ENCODE data around the gene ANKRD13D. TPM values are rescaled to one million over a fixed set of nuclear protein-coding genes. Genes with fewer than 3 reads are reported as not detected.
A peak's percentile ranks its signal among the peaks of the same experiment; 100 is the strongest.

The ANKRD13D gene
- total RNA-seq, 1 donor from 2014 or later: 59.4 TPM

DNA sequence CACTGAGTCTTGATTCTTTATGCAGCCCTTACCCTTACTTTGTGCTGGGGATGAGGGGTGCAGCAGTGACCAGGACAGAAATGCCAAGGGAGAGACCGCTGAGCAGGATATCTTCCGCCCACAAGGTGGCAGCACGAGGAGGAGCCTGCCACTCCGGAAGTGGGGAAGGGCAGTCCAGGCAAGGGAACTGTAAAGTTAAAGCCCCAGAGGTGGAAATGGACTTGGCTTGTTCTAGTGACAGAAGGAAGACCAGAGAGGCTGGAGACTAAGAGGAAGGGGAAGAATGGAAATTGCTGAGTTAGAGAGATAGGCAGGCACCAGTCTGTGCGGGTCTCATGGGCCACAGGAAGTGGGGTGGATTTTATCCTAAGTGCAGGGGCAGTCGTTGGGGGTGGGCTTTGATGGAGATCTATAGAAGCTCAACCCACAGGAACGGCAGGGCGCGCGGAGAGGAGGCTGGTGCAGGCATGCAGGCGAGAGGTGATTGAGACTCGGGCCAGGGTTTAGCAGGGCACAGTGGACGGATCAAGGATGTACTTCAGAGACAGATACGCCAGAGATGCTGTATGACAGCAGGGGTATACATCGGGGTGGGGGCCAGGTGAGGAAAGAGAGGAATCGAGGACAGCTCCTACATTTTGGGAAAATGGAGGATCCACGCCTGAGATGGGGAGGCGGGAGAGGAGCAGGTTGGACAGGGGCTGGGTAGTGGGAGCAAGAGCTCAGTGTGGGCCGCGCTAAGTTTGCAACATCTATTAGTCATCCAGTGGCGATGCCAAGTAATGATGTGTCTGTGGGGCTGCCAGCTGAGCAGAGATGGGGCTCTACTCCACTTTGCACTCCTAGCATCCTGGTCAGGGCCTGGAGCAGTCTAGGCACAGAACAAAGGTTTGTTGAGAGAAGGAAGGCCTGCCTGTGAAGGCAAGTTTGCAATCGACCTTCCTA is 26.1 kb upstream of the ANKRD13D start:
- intact Hi-C loops (cut with DNase I): loop anchor here (5.0 kb wide), 1 partner anchor 54 kb away; no protein-coding TSS in a partner anchor
- Histone ChIP-seq H3K9me3 (no peaks in the 10 kb centered on the region), H3K4me3 (no peak overlapping the region), H3K36me3 (peaks cover 4% of the 10 kb centered on the region), H3K4me1 (peaks cover 36% of the 10 kb centered on the region), H3K27me3 (no peaks in the 10 kb centered on the region), H3K27ac (peak overlapping the region; percentile 47)
- DNase-seq (peak; percentile 88), ATAC-seq (peak; percentile 81)
- TF ChIP-seq, protein P1, sequence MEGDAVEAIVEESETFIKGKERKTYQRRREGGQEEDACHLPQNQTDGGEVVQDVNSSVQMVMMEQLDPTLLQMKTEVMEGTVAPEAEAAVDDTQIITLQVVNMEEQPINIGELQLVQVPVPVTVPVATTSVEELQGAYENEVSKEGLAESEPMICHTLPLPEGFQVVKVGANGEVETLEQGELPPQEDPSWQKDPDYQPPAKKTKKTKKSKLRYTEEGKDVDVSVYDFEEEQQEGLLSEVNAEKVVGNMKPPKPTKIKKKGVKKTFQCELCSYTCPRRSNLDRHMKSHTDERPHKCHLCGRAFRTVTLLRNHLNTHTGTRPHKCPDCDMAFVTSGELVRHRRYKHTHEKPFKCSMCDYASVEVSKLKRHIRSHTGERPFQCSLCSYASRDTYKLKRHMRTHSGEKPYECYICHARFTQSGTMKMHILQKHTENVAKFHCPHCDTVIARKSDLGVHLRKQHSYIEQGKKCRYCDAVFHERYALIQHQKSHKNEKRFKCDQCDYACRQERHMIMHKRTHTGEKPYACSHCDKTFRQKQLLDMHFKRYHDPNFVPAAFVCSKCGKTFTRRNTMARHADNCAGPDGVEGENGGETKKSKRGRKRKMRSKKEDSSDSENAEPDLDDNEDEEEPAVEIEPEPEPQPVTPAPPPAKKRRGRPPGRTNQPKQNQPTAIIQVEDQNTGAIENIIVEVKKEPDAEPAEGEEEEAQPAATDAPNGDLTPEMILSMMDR (IDR thresholded peaks at IDR 0.05): peak; percentile 83

DNA sequence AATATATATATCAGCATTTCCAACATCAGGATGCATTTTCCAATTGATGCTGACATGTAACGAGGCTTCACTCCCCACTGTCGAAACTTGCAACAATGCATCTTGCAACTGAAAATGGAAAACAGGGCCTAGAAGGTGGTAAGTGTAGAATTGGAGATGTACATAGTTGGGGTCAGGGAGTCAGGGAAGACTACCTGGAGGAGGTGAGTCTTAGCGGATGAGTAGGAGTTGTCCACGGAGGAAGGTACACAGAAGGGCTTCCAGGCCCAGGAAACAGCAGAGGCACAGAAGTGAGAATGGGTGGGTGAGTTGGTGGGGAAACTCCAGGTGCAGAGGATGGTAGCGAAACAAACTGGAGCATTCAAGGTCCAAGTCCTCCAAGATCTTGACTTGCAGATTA is 24.8 kb upstream of the ANKRD13D start:
- Histone ChIP-seq H3K27me3 (no peaks in the 10 kb centered on the region), H3K4me1 (peaks cover 48% of the 10 kb centered on the region), H3K27ac (no peak overlapping the region), H3K4me3 (no peak overlapping the region), H3K36me3 (peaks cover 15% of the 10 kb centered on the region), H3K9me3 (no peaks in the 10 kb centered on the region)
- no peak for ATAC-seq
- DNase-seq: no peak
- intact Hi-C loops (cut with DNase I): loop anchor here (5.0 kb wide), 1 partner anchor 53 kb away; no protein-coding TSS in a partner anchor
- TF ChIP-seq, protein P1 (IDR thresholded peaks at IDR 0.05): no peak

DNA sequence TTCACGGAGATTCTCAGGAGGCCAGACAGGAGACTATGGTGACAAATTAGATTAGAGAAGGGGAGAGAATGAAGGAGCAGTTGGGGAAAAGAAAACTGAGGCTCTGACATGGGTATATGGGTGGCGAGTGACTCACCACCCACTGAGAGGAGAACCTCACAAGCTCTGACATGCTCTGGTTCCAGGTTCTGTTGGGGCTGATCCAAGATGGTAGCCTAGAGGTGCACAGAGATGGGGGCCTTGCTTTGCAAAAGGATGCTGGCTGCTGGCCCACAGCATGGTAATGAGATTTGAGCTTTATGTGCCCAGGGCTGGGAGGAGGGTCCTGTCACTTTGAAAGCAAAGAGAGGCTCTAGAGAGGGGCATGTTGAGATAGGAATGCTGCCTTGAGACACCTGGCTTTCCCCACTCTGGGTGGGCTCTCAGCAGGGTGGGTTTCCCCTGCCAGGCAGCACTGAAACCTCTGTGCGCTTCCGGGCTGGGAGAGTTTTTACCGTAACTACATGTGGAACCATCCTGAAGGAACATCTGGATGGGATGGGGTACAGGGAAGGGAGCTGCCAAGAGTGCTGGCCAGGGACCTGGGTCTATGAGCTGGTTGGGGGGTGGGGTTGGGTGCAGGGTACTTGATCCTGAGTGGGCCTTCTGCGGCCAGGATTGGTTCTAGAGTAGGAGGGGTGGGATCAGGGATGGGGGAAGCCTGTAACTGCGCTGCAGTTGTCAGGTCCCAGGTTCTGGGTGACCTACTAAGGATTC is 24.0 kb upstream of the ANKRD13D start:
- Histone ChIP-seq H3K9me3 (no peaks in the 10 kb centered on the region), H3K27ac (no peak overlapping the region), H3K36me3 (peaks cover 15% of the 10 kb centered on the region), H3K27me3 (no peaks in the 10 kb centered on the region), H3K4me1 (peaks cover 56% of the 10 kb centered on the region), H3K4me3 (no peak overlapping the region)
- TF ChIP-seq, protein P1 (IDR thresholded peaks at IDR 0.05): no peak
- DNase-seq: peak; percentile 49
- intact Hi-C loops (cut with DNase I): loop anchor here (5.0 kb wide), 1 partner anchor 52 kb away; no protein-coding TSS in a partner anchor
- ATAC-seq: no peak

DNA sequence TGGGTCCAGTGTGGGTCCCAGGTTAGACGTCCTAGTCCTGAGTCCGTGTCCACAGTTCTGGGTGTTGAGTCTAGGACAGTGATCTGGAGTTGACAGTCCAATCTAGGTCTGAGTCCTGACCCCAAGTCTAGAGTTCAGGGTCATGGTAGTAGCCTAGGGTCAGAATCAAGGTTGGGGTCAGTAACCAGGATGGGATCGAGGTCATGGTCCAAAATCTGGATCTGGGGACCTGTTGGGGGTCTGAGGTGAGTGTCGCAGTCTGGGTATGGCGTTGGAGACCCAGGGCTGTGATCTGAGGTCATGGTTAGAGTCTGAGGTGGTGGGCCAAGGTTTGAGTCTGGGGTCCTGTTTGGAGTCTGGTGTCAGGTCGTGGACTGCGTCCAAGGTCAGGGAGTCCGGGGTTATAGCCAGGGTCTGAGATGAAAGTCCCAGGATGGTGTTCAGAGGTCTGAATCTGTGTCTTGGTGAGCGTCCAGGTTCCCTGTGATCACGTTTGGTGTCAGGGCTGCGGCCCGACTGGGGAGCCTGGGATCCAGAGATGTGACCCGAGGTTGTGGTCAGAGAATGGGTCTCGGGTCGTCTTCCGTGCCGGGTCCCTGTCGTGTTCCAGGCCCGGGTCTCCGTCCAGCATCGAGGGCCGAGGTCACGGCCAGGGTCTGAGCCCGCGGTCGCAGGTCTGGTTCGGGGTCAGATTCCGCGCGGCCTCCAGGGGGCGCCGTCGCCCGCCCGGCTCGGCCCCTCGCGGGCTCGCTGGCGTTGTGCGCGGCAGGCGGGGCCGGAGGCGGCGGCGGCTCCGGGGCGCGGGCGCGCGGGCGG is 23.3 kb upstream of the ANKRD13D start:
- TF ChIP-seq, protein P1 (IDR thresholded peaks at IDR 0.05): peak; percentile 67
- intact Hi-C loops (cut with DNase I): no loop called here
- Histone ChIP-seq H3K4me1 (peaks cover 64% of the 10 kb centered on the region), H3K36me3 (peaks cover 15% of the 10 kb centered on the region), H3K9me3 (no peaks in the 10 kb centered on the region), H3K27me3 (no peaks in the 10 kb centered on the region), H3K27ac (peak overlapping the region; percentile 80), H3K4me3 (peak overlapping the region; percentile 14)
- peak; percentile 91 for DNase-seq
- ATAC-seq: peak; percentile 81

Measured in upper lobe of right lung (tissue), 1 donor.